Loucy (cell line): Measurements from ENCODE around the gene AQP12B.

Experiments
- H2AFZ ChIP-seq: fragments of 200-600 bp; sonication (generic); 2 replicates; pipeline ENCODE4 v1.6.0; 2016; ENCODE audit warnings: antibody characterized with exemption, mild to moderate bottlenecking, low read length, moderate library complexity
- H3F3A ChIP-seq: fragments of 200-600 bp; 2 replicates; pipeline ENCODE4 v1.6.0; 2016; ENCODE audit warnings: antibody characterized with exemption, low read depth, mild to moderate bottlenecking
- H3K27me3 ChIP-seq: fragments of 200-600 bp; sonication (generic); 2 replicates; pipeline ENCODE4 v1.6.1; 2014; ENCODE audit warnings: low read length, mild to moderate bottlenecking; ENCODE audit not compliant: insufficient read depth, poor library complexity, severe bottlenecking
- H3K36me3 ChIP-seq: fragments of 200-600 bp; sonication (generic); 2 replicates; pipeline ENCODE4 v1.6.1; 2016; ENCODE audit warnings: low read length; ENCODE audit not compliant: insufficient read depth
- H3K4me1 ChIP-seq: fragments of 200-600 bp; sonication (generic); 2 replicates; pipeline ENCODE4 v1.5.1; 2014; ENCODE audit warnings: low read length, mild to moderate bottlenecking; ENCODE audit not compliant: insufficient read depth, poor library complexity, severe bottlenecking
- H3K4me2 ChIP-seq: fragments of 200-600 bp; sonication (generic); 2 replicates; pipeline ENCODE4 v1.6.0; 2014; ENCODE audit warnings: antibody characterized with exemption, low read length, low read depth, mild to moderate bottlenecking; ENCODE audit not compliant: poor library complexity, severe bottlenecking
- H3K4me3 ChIP-seq: fragments of 200-600 bp; sonication (generic); 2 replicates; pipeline ENCODE4 v1.5.1; 2014; ENCODE audit warnings: low read length, mild to moderate bottlenecking, mixed read lengths; ENCODE audit not compliant: poor library complexity, severe bottlenecking
- H3K79me2 ChIP-seq: fragments of 200-600 bp; sonication (generic); 2 replicates; pipeline ENCODE4 v1.6.1; 2014; ENCODE audit warnings: low read length; ENCODE audit not compliant: insufficient read depth
- H3K9ac ChIP-seq: fragments of 200-600 bp; sonication (generic); 2 replicates; pipeline ENCODE4 v1.6.0; 2014; ENCODE audit warnings: mild to moderate bottlenecking, low read depth, low read length, moderate library complexity; ENCODE audit not compliant: poor library complexity, severe bottlenecking
- H3K9me2 ChIP-seq: fragments of 200-600 bp; sonication (generic); replicated peaks from 2 replicates; pipeline ENCODE4 v1.6.1; 2016; ENCODE audit warnings: low read depth, low read length, mixed read lengths
- H3K9me3 ChIP-seq: fragments of 200-600 bp; sonication (generic); 2 replicates; pipeline ENCODE4 v1.6.1; 2014; ENCODE audit warnings: mild to moderate bottlenecking, antibody characterized with exemption, low read length, low read depth; ENCODE audit not compliant: insufficient read depth
- H4K20me1 ChIP-seq: fragments of 200-600 bp; sonication (generic); 2 replicates; pipeline ENCODE4 v1.6.0; 2014; ENCODE audit warnings: antibody characterized with exemption, low read length, mild to moderate bottlenecking; ENCODE audit not compliant: insufficient read depth, poor library complexity, severe bottlenecking
- EZH2phosphoT487 ChIP-seq: fragments of 200-600 bp; IDR thresholded peaks from 2 replicates; pipeline ENCODE4 v1.6.1; 2018; ENCODE audit warnings: antibody characterized with exemption, mild to moderate bottlenecking, moderate library complexity, borderline replicate concordance
- TF ChIP-seq, protein P1 (sequence below): fragments of 200-600 bp; sonication (generic); conservative IDR thresholded peaks from 2 replicates; pipeline ENCODE4 v1.5.1; 2014; ENCODE audit warnings: mild to moderate bottlenecking, antibody characterized with exemption, low read length

Gene AQP12B

DNA sequence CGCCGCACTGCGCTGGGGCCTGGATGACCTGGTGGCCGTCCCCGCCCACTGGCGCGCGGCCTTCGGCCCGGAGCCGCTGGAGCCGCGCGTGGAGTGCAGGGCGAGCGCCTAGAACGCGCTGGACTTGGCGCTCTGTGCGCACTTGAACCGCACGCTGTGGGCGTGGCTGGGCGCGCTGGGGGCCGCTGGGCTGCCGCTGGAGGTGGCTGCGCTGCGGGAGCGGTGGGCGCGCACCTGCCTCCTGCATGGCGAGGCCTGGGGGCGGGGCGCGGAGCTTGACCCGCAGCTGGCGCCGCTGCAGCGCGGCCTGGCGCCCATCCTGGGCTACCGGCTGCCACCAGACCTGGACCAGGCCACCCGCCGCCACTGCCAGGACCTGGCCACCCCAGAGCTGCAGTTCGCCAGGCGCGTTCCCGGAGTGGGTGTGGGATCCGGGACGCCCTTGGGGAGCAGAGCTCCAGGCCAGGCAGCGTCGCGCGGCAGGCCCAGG, 9.9 kb downstream of the AQP12B start:
- TF ChIP-seq EZH2phosphoT487: no peak
- TF ChIP-seq, protein P1, sequence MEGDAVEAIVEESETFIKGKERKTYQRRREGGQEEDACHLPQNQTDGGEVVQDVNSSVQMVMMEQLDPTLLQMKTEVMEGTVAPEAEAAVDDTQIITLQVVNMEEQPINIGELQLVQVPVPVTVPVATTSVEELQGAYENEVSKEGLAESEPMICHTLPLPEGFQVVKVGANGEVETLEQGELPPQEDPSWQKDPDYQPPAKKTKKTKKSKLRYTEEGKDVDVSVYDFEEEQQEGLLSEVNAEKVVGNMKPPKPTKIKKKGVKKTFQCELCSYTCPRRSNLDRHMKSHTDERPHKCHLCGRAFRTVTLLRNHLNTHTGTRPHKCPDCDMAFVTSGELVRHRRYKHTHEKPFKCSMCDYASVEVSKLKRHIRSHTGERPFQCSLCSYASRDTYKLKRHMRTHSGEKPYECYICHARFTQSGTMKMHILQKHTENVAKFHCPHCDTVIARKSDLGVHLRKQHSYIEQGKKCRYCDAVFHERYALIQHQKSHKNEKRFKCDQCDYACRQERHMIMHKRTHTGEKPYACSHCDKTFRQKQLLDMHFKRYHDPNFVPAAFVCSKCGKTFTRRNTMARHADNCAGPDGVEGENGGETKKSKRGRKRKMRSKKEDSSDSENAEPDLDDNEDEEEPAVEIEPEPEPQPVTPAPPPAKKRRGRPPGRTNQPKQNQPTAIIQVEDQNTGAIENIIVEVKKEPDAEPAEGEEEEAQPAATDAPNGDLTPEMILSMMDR: no peak

DNA sequence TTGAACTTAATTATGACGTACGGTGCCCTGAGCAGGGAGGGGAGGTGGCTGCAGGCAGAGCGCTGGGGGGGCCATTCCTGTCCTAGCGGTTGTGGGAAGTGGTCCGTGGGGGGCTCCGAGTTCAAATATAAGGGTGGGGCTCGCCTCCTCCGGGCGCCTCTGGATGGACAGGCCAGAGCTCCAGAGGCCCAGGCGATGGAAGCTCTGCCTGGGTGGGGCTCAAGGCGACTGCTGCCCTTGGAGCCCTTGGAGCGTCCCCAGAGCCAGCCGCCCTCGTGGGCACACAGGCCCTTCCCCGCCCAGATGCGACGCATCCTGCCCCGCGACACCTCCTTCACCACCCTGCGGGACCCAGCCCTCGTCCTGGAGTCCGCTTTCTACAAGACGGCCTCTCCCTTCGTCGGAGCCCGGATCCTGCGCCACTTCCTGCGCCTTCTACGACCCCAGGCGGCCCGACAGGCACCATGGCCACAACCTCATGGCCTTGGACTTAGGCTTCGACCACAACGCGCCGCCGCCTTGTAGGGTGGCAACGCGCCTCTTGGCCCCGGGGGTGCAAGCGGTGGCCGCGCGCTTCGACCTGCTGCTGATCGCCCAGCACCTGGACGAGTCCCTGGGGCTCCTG, 10.5 kb downstream of the AQP12B start:
- TF ChIP-seq EZH2phosphoT487: no peak
- TF ChIP-seq, protein P1: no peak
- Histone ChIP-seq H3K4me2 (no peak overlapping the region), H3K9me2 (no peaks in the 10 kb centered on the region), H3K27me3 (no peaks in the 10 kb centered on the region), H3K4me1 (no peaks in the 10 kb centered on the region), H2AFZ (no peak overlapping the region), H4K20me1 (no peaks in the 10 kb centered on the region), H3K36me3 (no peaks in the 10 kb centered on the region), H3K9ac (no peak overlapping the region), H3F3A (no peaks in the 10 kb centered on the region), H3K4me3 (no peak overlapping the region), H3K9me3 (no peaks in the 10 kb centered on the region), H3K79me2 (no peaks in the 10 kb centered on the region)

More for the DNA sequence above, 9.9 kb downstream of the AQP12B start:
- no peaks in the 10 kb centered on the region for H3F3A ChIP-seq
- H3K9me3 ChIP-seq: no peaks in the 10 kb centered on the region
- no peak overlapping the region for H3K9ac ChIP-seq
- no peak overlapping the region for H3K4me3 ChIP-seq
- no peaks in the 10 kb centered on the region for H3K79me2 ChIP-seq
- H3K4me1 ChIP-seq: no peaks in the 10 kb centered on the region
- H3K9me2 ChIP-seq: no peaks in the 10 kb centered on the region
- no peaks in the 10 kb centered on the region for H3K27me3 ChIP-seq
- no peaks in the 10 kb centered on the region for H3K36me3 ChIP-seq
- H4K20me1 ChIP-seq: no peaks in the 10 kb centered on the region
- H2AFZ ChIP-seq: no peak overlapping the region
- H3K4me2 ChIP-seq: no peak overlapping the region

DNA sequence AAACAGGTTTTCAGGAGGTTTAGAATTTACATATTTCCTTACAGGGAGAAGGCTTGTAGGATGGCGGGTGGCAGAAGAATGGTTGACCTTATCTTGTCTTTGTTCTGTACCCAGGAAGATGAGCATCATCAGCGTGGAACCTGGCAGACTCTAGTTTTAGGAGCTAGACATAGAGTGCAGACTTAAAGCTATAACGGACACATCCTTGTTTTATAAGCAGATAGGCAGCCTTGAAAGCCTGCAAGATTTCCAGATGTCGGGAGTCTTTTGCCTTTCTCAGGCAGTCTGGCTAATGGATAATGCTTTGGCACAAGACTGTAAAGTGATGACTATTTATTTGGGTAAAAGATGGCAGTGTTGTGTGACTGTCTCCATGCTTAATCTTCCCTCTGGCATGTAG, 11.7 kb downstream of the AQP12B start:
- Histone ChIP-seq H4K20me1 (no peaks in the 10 kb centered on the region), H3K79me2 (no peaks in the 10 kb centered on the region), H3K36me3 (no peaks in the 10 kb centered on the region), H3K4me1 (no peaks in the 10 kb centered on the region), H3K4me3 (no peak overlapping the region), H2AFZ (no peak overlapping the region), H3K27me3 (no peaks in the 10 kb centered on the region), H3K9me2 (no peaks in the 10 kb centered on the region), H3K9me3 (no peaks in the 10 kb centered on the region), H3K9ac (no peak overlapping the region), H3F3A (no peaks in the 10 kb centered on the region), H3K4me2 (no peak overlapping the region)
- TF ChIP-seq, protein P1: no peak
- TF ChIP-seq EZH2phosphoT487: no peak
